Kidney (tissue), 14 donors: ENCODE data around the gene LHPP. TPM values are rescaled to one million over a fixed set of nuclear protein-coding genes. Genes with fewer than 3 reads are reported as not detected.
A peak's percentile ranks its signal among the peaks of the same experiment; 100 is the strongest.

Experiments
- DNase-seq, 5 donors: peaks; one replicate each; pipeline ENCODE4 v3.0.0-alpha.2; 2013 to 2020
- FAIRE-seq: peaks from 2 replicates; lab custom pipeline; 2012; peaks lifted over from hg19 to GRCh38; lab: Jason Lieb, UNC
- H3K27ac ChIP-seq, 2 donors: one replicate each; pipeline ENCODE4 v1.7.0; 2013; ENCODE audit warnings: low read depth in 2 of 2, low read length in 2 of 2, inconsistent platforms in 1 of 2
- H3K27me3 ChIP-seq: one replicate; pipeline ENCODE4 v1.7.1; 2013; ENCODE audit warnings: low read length, inconsistent platforms; ENCODE audit not compliant: control insufficient read depth, insufficient read depth
- H3K36me3 ChIP-seq, 3 donors: one replicate each; pipeline versions ENCODE4 v1.7.0 to v1.7.1; 2013; ENCODE audit warnings: low read length in 3 of 3, control low read depth in 1 of 3, inconsistent platforms in 1 of 3; ENCODE audit not compliant: insufficient read depth in 3 of 3, control insufficient read depth in 2 of 3
- H3K4me1 ChIP-seq, 3 donors: one replicate each; pipeline versions ENCODE4 v1.7.0 to v1.7.1; 2013; ENCODE audit warnings: low read length in 3 of 3, inconsistent platforms in 1 of 3, low read depth in 1 of 3; ENCODE audit not compliant: control insufficient read depth in 2 of 3, insufficient read depth in 2 of 3
- H3K4me3 ChIP-seq, 3 donors: one replicate each; pipeline versions ENCODE4 v1.7.0 to v1.8.1; 2013; ENCODE audit warnings: low read length in 3 of 3, control low read depth in 1 of 3, inconsistent platforms in 1 of 3
- H3K9ac ChIP-seq, 3 donors: one replicate each; pipeline versions ENCODE4 v1.7.0 to v1.7.1; 2013; ENCODE audit warnings: low read length in 3 of 3, control low read depth in 1 of 3, inconsistent platforms in 1 of 3
- H3K9me3 ChIP-seq, 3 donors: one replicate each; pipeline versions ENCODE4 v1.7.0 to v1.7.1; 2013; ENCODE audit warnings: low read length in 3 of 3, control low read depth in 1 of 3, inconsistent platforms in 1 of 3; ENCODE audit not compliant: control insufficient read depth in 2 of 3, insufficient read depth in 1 of 3
- CTCF ChIP-seq: IDR thresholded peaks from 3 replicates; pipeline ENCODE4 v1.5.1; 2012; ENCODE audit warnings: mild to moderate bottlenecking, moderate library complexity, borderline replicate concordance; ENCODE audit not compliant: insufficient read depth; ENCODE audit errors: extremely low read depth
- intact Hi-C: fragments of 100-400 bp; cut with DNase I; formaldehyde crosslinking; loops from one replicate; pipeline ENCODE4 v1.11.1; 2022
- polyA plus RNA-seq: library from polyadenylated mRNA; stranded (reverse); fragments of 350-450 nt; fragmentation: Illumina TruSeq; extraction: RNeasy Lipid Tissue Mini Kit (QIAGEN cat#74804); gene quantifications from one replicate; pipeline ENCODE4 v1.2.3, GENCODE V29; 2014; ENCODE audit warnings: low read depth, low replicate concordance; ENCODE audit not compliant: insufficient read depth
- total RNA-seq: library from RNA; stranded (reverse); fragmentation: NEBNext Ultra II Directional; extraction: Animal tissue kit (Norgen Biotek cat#: 25700); gene quantifications from one replicate; pipeline ENCODE4 v1.2.1, GENCODE V29; 2021
- donor health status: control.
- donor health status: control.
- donor health status: control.
- donor health status: control.
- donor health status: control.
- donor health status: DM: yes; HTN: yes; CAD: no.
- donor health status: Normal renal cell carcinoma (clear cell type).

LHPP gene
- total and polyA plus RNA-seq, 2 donors from 2014 or later: 16.6 to 52.5 TPM

GRCh38 chr10:124558339-124559321, 97.0 kb downstream of the LHPP start:
- no peak overlapping the region for H3K4me3 ChIP-seq
- no peak overlapping the region for H3K9ac ChIP-seq
- H3K36me3 ChIP-seq: no peaks in the 10 kb centered on the region
- no peak overlapping the region for H3K27ac ChIP-seq
- no peaks in the 10 kb centered on the region for H3K27me3 ChIP-seq
- intact Hi-C loops: no loop called here
- TF ChIP-seq CTCF: no peak
- peaks cover 0 to 18% (median 0%) of the 10 kb centered on the region in 3 donors for H3K4me1 ChIP-seq
- H3K9me3 ChIP-seq: no peaks in the 10 kb centered on the region
- peak in 3 of 5 donors; percentile 30 to 71 (median 71) for DNase-seq
- FAIRE-seq: no peak

DNA sequence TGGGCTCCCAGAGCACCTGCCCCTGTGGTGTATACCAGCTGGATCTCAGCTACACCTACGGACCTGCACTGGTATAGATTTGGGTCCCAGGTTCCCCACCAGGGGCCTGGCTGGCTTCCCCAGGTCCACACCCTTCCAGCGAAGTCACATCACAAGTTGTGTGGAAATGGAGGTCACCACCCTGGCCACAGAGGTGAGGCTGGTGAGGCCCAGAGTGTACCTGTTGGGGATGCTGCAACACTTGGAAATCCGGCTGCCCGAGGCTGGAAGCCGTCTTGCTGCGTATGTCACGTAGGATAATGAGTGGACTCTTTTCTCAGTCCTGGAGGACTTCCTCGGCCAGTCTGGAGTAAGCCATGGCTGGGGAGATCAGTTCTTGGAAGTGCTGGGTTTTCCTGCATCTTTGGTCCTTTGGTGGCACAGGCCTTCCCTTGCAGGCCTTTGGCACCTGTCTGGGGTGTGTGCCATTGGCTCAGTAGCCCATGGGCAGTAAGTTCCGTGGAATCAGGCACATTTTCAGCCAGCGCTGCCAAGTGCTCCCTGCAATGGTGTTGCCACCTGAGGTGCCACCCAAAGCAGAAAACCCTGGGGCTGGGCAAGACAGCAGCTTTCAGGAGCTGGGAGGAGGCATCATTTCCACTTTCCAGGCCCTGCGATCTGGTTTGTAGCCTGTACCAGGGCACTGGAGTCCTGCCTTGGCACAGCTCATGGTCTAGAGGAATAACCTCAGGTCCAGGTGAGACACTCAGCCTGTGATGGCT, 97.9 kb downstream of the LHPP start:
- DNase-seq (peak in 2 of 5 donors; percentile 37 to 64), FAIRE-seq (no peak)
- Histone ChIP-seq H3K4me3 (no peak overlapping the region), H3K9ac (no peak overlapping the region), H3K27me3 (no peaks in the 10 kb centered on the region), H3K36me3 (no peaks in the 10 kb centered on the region), H3K27ac (peak overlapping the region in 1 of 2 donors; percentile 56), H3K4me1 (peaks cover 0 to 18% (median 0%) of the 10 kb centered on the region in 3 donors), H3K9me3 (no peaks in the 10 kb centered on the region)
- intact Hi-C loops: no loop called here
- TF ChIP-seq CTCF: no peak

DNA sequence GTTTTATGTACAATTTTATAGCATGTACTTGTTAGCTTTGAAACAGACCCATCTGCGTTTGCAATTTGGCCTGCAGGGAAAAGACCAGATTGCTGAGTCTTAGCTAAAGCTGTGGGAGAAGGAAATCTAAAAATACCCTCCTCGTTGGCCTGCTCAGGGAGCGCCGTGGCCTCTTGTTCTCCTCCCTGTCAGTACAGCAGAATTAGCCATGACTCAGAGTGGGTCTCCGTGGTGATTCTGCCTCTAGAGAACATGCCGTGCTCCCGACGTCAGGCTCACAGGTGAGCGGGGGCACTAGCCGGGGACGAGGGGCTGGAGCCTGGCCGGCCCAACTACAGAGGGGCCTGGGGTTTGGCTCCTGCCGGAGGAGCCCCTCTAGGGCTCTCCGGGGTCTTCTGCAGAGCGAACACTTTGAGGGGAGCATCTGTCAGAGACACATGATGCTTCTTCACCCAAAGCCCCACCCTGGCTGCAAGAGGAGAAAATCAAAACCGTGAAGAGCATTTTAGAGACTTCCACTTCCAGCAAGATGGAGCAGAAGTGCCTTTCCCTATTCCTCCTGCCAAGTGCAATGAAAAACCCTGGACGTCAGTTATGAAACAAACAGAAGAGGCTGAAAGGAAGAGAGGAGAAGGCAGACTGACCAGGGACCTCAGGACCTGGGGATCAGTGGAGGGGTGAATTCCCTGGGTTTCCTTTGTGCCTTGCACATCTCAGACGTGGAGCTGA, 98.9 kb downstream of the LHPP start:
- intact Hi-C loops: no loop called here
- H3K4me1 ChIP-seq: peaks cover 0 to 20% (median 6%) of the 10 kb centered on the region in 3 donors
- H3K27ac ChIP-seq: peak overlapping the region; percentile 55 to 67
- no peaks in the 10 kb centered on the region for H3K36me3 ChIP-seq
- H3K27me3 ChIP-seq: no peaks in the 10 kb centered on the region
- FAIRE-seq (no peak), DNase-seq (peak in 4 of 5 donors; percentile 31 to 88 (median 60))
- TF ChIP-seq CTCF: peak; percentile 8
- no peaks in the 10 kb centered on the region for H3K9me3 ChIP-seq
- no peak overlapping the region for H3K4me3 ChIP-seq
- peak overlapping the region in 1 of 3 donors; percentile 19 for H3K9ac ChIP-seq
